ENCODE measurements around the gene PDGFB.

The PDGFB gene

GRCh38 chr22:39280250-39280649, 35.5 kb upstream of the PDGFB start:
- H3K27me3 ChIP-seq (ENCODE audit: insufficient read depth, low read length): peaks cover 11% of the 10 kb centered on the region; the same call in 1 of the 2 replicates
- H3K9ac ChIP-seq (ENCODE audit: low read length): no peak overlapping the region
- H2AFZ ChIP-seq (ENCODE audit: low read length): no peak overlapping the region
- no peak overlapping the region for H3K4me2 ChIP-seq (ENCODE audit: low read length)
- H4K20me1 ChIP-seq (ENCODE audit: insufficient read depth, low read length): no peaks in the 10 kb centered on the region
- no peaks in the 10 kb centered on the region for H3K4me1 ChIP-seq (ENCODE audit: insufficient read depth, low read length, severe bottlenecking)
- H3F3A ChIP-seq (ENCODE audit: insufficient read depth, low read length): no peaks in the 10 kb centered on the region
- H3K9me2 ChIP-seq (ENCODE audit: low read depth, low read length): no peaks in the 10 kb centered on the region
- TF ChIP-seq EZH2 (IDR thresholded peaks at IDR 0.05; ENCODE audit: borderline replicate concordance, low read length): no peak
- no peak for TF ChIP-seq CTCF (IDR thresholded peaks at IDR 0.05; ENCODE audit: low read length)
- H3K27ac ChIP-seq (ENCODE audit: low read depth, low read length, poor library complexity, severe bottlenecking): no peak overlapping the region
- peaks cover 3% of the 10 kb centered on the region; the same call in 1 of the 2 replicates for H3K9me3 ChIP-seq (ENCODE audit: low read length)
- no peak overlapping the region for H3K4me3 ChIP-seq (ENCODE audit: low read depth, low read length, poor library complexity, severe bottlenecking)
- peaks cover 3% of the 10 kb centered on the region; the same call in 1 of the 2 replicates for H3K36me3 ChIP-seq (ENCODE audit: insufficient read depth, low read length)
- H3K79me2 ChIP-seq (ENCODE audit: insufficient read depth, low read length): no peaks in the 10 kb centered on the region

- Histone ChIP-seq H3K9me2 (ENCODE audit: low read depth, low read length) (no peaks in the 10 kb centered on the region), H3K4me1 (ENCODE audit: insufficient read depth, low read length, severe bottlenecking) (no peaks in the 10 kb centered on the region), H4K20me1 (ENCODE audit: insufficient read depth, low read length) (no peaks in the 10 kb centered on the region), H2AFZ (ENCODE audit: low read length) (no peak overlapping the region), H3F3A (ENCODE audit: insufficient read depth, low read length) (no peaks in the 10 kb centered on the region), H3K27ac (ENCODE audit: low read depth, low read length, poor library complexity, severe bottlenecking) (no peak overlapping the region), H3K9me3 (ENCODE audit: low read length) (peaks cover 3% of the 10 kb centered on the region; the same call in 1 of the 2 replicates), H3K79me2 (ENCODE audit: insufficient read depth, low read length) (no peaks in the 10 kb centered on the region), H3K9ac (ENCODE audit: low read length) (no peak overlapping the region), H3K27me3 (ENCODE audit: insufficient read depth, low read length) (peaks cover 11% of the 10 kb centered on the region; the same call in 1 of the 2 replicates), H3K4me2 (ENCODE audit: low read length) (no peak overlapping the region), H3K36me3 (ENCODE audit: insufficient read depth, low read length) (peaks cover 3% of the 10 kb centered on the region; the same call in 1 of the 2 replicates), H3K4me3 (ENCODE audit: low read depth, low read length, poor library complexity, severe bottlenecking) (no peak overlapping the region)
- TF ChIP-seq EZH2 (IDR thresholded peaks at IDR 0.05; ENCODE audit: borderline replicate concordance, low read length): no peak
- TF ChIP-seq CTCF (IDR thresholded peaks at IDR 0.05; ENCODE audit: low read length): no peak
Measured at GRCh38 chr22:39279170-39279850, 34.5 kb upstream of the PDGFB start.

GRCh38 chr22:39278040-39278439, 33.3 kb upstream of the PDGFB start:
- peaks cover 11% of the 10 kb centered on the region; the same call in 1 of the 2 replicates for H3K27me3 ChIP-seq (ENCODE audit: insufficient read depth, low read length)
- H3K9me2 ChIP-seq (ENCODE audit: low read depth, low read length): no peaks in the 10 kb centered on the region
- peaks cover 3% of the 10 kb centered on the region; the same call in 1 of the 2 replicates for H3K36me3 ChIP-seq (ENCODE audit: insufficient read depth, low read length)
- TF ChIP-seq CTCF (IDR thresholded peaks at IDR 0.05; ENCODE audit: low read length) (no peak), EZH2 (IDR thresholded peaks at IDR 0.05; ENCODE audit: borderline replicate concordance, low read length) (no peak)
- H3F3A ChIP-seq (ENCODE audit: insufficient read depth, low read length): no peaks in the 10 kb centered on the region
- H3K9ac ChIP-seq (ENCODE audit: low read length): no peak overlapping the region
- H4K20me1 ChIP-seq (ENCODE audit: insufficient read depth, low read length): no peaks in the 10 kb centered on the region
- H3K4me1 ChIP-seq (ENCODE audit: insufficient read depth, low read length, severe bottlenecking): no peaks in the 10 kb centered on the region
- no peak overlapping the region for H3K4me2 ChIP-seq (ENCODE audit: low read length)
- H3K27ac ChIP-seq (ENCODE audit: low read depth, low read length, poor library complexity, severe bottlenecking): no peak overlapping the region
- peaks cover 3% of the 10 kb centered on the region; the same call in 1 of the 2 replicates for H3K9me3 ChIP-seq (ENCODE audit: low read length)
- no peaks in the 10 kb centered on the region for H3K79me2 ChIP-seq (ENCODE audit: insufficient read depth, low read length)
- H2AFZ ChIP-seq (ENCODE audit: low read length): no peak overlapping the region
- no peak overlapping the region for H3K4me3 ChIP-seq (ENCODE audit: low read depth, low read length, poor library complexity, severe bottlenecking)
